Fibroblast of skin of left biceps (primary cell): ENCODE measurements around the gene DGKI.

Experiments
- DNase-seq, 2 experiments: peaks; one replicate each; pipeline ENCODE4 v3.0.0-alpha.2; 2013; ENCODE audit warnings: low read depth in 2 of 2

Gene DGKI

GRCh38 chr7:137413901-137414300, 432.9 kb downstream of the DGKI start:
- DNase-seq, result no peak

GRCh38 chr7:137411446-137411845, 435.3 kb downstream of the DGKI start:
- no peak for DNase-seq

- no peak for DNase-seq
These were observed 438.6 kb downstream of the DGKI start for GRCh38 chr7:137408126-137408525.

GRCh38 chr7:137407078-137407477, 439.7 kb downstream of the DGKI start:
- no peak for DNase-seq

GRCh38 chr7:137404660-137405317, 442.0 kb downstream of the DGKI start:
- DNase-seq, result no peak

- DNase-seq, result no peak
These were observed 443.4 kb downstream of the DGKI start for GRCh38 chr7:137403353-137403695.

GRCh38 chr7:137402536-137403352, 444.0 kb downstream of the DGKI start:
- DNase-seq, result no peak

- no peak for DNase-seq
These were observed 446.6 kb downstream of the DGKI start for GRCh38 chr7:137399827-137400823.

GRCh38 chr7:137396051-137396450, 450.7 kb downstream of the DGKI start:
- no peak for DNase-seq

- no peak for DNase-seq
These were observed 451.4 kb downstream of the DGKI start for GRCh38 chr7:137395420-137395819.

- no peak for DNase-seq
These were observed 453.2 kb downstream of the DGKI start for GRCh38 chr7:137393570-137393969.

- DNase-seq, result no peak
These were observed 456.7 kb downstream of the DGKI start for GRCh38 chr7:137390076-137390475.

GRCh38 chr7:137388916-137389315, 457.9 kb downstream of the DGKI start:
- DNase-seq, result peak; percentile 19 to 39

GRCh38 chr7:137386966-137387365, 459.8 kb downstream of the DGKI start:
- no peak for DNase-seq

- DNase-seq, result no peak
These were observed 465.7 kb downstream of the DGKI start for GRCh38 chr7:137381045-137381444.

- no peak for DNase-seq
These were observed 473.3 kb downstream of the DGKI start for GRCh38 chr7:137373507-137373906.

GRCh38 chr7:137371616-137372015, 475.2 kb downstream of the DGKI start:
- DNase-seq, result no peak

GRCh38 chr7:137366995-137367394, 479.8 kb downstream of the DGKI start:
- no peak for DNase-seq

- no peak for DNase-seq
These were observed 483.1 kb downstream of the DGKI start for GRCh38 chr7:137363683-137364082.

GRCh38 chr7:137360087-137360679, 486.6 kb downstream of the DGKI start:
- no peak for DNase-seq

- no peak for DNase-seq
These were observed 491.8 kb downstream of the DGKI start for GRCh38 chr7:137354961-137355360.

GRCh38 chr7:137354396-137354795, 492.4 kb downstream of the DGKI start:
- no peak for DNase-seq
